GM18858 (cell line): ENCODE data around the gene CLDN9.
A peak's percentile ranks its signal among the peaks of the same experiment; 100 is the strongest.

Experiments used
- ATAC-seq: cut with Tn5 transposase; IDR thresholded peaks from one replicate; pipeline ENCODE4 v1.9.1; 2021; ENCODE audit not compliant: unreplicated experiment

CLDN9 gene

DNA sequence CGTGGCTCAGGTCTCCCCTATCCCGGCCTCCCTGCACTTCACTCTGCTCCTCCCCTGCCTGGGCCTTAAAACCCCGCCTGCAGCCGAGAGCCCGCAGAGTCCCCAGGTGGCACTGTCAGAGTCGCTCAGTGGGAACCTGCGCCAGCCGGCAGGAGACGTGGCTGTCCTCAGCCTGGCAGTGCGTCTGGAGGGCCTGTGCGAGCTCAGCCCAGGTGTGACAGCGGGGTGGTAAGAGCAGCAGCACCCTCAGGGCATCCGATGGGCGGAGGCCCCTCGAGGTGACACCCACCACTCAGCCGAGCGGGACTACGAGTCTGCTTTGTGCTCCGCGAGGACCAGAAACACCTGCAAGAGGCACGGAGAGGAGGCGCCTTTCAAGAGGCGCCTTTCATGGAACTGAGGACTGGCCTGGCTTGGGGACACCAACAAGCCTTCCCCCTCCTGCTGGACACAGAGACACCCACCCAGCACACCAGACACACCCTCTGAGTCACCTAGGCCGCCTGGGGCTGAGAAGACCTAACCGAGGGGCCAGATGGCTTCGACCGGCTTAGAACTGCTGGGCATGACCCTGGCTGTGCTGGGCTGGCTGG, at the start of gene CLDN9:
TSS of gene CLDN9 (plus strand) at position 96 of the 593 bp plus-strand sequence. CDS start at position 536, 440 bp downstream.
- no peak for ATAC-seq

DNA sequence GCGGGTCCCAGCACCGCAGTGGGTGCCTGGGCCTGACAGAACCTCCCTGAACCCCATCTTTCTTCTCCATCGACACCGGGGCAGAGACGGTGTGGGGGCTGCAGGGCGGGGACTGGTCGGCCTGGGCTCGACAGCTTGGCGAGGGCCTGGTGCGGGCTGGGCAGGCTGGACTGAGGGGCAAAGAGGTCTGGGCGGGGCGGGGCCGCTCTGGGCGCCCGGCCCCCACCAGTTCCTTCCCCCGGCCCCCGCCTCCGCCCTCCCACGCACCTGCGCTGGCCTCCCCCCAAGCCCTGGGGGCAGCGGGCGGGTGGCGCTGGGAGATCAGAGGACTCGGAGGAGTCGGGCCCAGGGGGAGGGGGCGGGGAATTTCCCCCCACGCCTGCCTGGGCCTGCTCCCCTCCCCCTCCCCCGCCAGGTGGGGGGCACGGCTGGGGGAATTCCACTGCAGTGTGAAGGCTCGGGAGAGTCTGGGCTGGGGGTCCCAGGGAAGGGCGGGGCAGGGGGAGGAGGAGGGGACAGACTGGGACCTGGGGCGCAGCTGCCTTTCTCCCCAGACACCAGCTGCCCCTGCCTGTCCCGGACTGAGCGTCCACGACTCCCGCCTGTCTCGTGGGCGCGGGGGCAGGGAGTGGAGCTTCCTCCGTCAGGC, 49.5 kb upstream of the CLDN9 start:
- ATAC-seq: no peak

DNA sequence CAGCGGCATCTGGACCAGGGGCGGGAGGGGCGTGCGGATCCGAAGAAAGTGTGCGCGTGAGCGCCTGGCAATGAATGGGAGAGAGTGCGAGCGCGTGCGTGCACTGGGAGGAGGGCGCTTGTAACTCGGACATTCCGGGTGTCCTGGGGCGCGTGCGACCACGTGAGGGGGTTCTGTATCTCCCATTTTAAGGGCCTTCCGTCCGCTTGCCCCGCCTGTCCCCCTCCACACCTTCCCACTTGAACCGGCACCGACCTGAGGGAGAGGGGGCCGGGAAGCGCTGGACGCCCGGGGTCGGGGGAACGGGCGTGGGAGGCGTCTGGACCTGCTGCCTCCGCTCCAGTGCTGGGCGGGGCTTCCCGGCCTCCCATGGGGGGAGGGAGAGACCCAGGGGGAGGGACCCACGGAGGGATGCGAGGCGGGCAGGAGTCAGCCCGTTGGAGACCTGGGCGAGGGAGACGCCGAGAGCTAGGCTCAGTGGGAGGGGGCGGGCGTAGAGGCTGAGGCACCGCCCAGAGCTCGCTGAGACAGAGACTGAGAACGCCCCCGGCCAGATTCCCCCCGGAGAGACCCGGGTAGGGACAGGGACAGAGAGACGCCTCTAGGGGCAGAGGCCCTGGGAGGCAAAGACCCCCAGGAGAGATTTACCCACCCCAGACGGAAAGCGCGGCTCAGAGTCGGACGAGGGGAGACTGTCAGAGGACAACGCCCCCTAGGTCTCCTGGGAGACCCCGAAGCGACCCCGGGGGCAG, 48.8 kb upstream of the CLDN9 start, which contains the start of gene KREMEN2:
TSS of gene KREMEN2 (plus strand) at position 553 of the 752 bp plus-strand sequence. CDS start 246 bp downstream, outside the sequence.
- ATAC-seq: no peak

DNA sequence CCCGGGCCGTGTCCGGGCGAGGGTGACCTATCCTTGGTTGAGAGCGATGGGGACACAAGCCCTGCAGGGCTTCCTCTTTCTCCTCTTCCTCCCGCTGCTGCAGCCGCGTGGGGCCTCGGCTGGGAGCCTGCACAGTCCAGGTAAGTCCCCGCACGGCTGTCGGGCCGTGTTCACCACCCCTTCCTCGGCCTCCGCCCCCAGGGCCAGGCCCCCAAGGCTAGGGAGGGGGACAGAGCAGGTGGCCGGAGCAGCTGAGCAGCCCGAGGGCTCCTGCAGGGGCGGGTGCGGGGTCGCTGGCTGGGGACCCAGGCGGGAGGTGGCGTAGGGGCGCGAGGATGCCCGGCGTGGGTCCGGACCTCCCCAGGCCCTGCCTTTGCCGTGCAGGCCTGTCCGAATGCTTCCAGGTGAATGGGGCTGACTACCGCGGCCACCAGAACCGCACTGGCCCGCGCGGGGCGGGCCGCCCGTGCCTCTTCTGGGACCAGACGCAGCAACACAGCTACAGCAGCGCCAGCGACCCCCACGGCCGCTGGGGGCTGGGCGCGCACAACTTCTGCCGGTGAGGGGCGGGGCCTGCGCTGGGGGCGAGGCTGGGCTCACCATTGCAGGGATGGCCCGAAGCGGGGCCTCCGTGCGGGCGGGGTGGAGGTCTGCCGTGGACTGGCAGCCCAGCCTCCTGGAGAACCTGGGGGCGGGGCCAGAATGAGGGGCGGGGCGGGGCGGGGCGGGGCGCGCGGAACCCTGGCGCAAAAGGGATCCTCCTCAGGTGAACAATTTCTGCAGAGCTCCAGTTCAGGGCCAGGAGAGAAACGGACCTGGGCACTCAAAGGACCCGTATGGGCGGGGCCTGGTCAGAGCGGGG, 48.0 kb upstream of the CLDN9 start:
- ATAC-seq: no peak

- ATAC-seq: no peak
These were observed 46.5 kb upstream of the CLDN9 start for GRCh38 chr16:2966043-2966807.

- ATAC-seq: no peak
These were observed 45.9 kb upstream of the CLDN9 start for GRCh38 chr16:2966808-2967191.

GRCh38 chr16:2967211-2967631, 45.5 kb upstream of the CLDN9 start:
- no peak for ATAC-seq

GRCh38 chr16:2967721-2968161, 45.0 kb upstream of the CLDN9 start:
- no peak for ATAC-seq

DNA sequence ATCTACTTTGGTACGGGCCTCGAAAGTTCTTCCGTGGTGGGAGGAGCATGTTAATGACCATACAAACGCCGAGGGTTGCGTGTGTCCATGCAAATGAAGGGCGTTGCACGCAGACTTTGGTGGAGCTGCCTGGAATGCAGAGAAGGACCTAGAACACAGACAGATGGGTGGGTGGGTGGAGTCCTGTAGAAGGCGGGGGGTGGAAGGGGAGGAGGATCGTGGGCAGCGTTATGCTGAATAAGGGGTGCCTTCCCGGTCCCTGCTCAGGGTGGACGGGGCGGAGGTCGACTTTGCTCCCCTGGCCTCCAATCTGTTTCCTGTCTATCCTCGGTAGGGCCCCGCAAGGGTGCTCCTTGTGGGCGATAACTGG, 44.4 kb upstream of the CLDN9 start:
- ATAC-seq: no peak

DNA sequence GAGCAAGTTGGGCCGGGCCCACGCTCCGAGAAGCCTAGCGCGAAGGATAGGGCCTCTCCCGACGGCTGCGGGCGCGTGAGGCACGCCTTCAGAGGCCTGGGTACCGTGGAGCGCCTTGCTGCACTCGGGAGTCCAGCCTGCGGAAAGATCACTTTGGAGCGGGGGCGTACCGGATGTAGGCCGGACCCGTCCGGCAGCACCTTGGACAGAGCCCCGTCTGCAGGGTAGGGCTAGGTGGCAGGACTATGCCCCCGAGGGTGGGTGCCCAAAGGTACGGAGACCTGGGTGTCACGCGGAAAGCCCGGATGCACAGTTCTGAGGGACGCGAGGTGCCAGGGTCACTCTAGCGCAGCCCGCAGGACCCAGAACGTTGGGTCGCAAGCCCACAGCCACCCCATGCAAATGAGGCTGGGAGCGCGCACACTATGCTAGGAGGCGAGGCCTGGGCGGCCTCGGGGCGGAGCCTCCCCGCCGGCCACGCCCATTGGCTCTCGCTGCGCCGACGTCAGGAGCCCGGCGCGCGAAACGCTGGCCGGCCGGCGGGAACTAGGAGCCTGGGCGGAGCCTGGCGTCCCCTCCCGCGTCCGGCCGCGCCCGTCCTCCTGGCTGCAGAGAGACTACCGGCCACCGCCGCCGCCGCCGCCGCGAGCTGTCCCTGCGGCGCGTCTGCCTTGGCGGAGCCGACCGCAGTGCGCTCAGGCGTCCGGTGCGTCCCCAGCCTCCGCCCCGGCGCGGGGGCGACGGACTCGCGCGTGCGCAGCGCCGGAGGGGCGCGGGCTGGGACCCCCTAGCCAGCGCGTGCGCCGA, 43.8 kb upstream of the CLDN9 start, which contains the start of gene PAQR4:
TSS of gene PAQR4 (plus strand) at position 611 of the 807 bp plus-strand sequence. CDS start 327 bp downstream, outside the sequence.
- ATAC-seq: peak; percentile 41

DNA sequence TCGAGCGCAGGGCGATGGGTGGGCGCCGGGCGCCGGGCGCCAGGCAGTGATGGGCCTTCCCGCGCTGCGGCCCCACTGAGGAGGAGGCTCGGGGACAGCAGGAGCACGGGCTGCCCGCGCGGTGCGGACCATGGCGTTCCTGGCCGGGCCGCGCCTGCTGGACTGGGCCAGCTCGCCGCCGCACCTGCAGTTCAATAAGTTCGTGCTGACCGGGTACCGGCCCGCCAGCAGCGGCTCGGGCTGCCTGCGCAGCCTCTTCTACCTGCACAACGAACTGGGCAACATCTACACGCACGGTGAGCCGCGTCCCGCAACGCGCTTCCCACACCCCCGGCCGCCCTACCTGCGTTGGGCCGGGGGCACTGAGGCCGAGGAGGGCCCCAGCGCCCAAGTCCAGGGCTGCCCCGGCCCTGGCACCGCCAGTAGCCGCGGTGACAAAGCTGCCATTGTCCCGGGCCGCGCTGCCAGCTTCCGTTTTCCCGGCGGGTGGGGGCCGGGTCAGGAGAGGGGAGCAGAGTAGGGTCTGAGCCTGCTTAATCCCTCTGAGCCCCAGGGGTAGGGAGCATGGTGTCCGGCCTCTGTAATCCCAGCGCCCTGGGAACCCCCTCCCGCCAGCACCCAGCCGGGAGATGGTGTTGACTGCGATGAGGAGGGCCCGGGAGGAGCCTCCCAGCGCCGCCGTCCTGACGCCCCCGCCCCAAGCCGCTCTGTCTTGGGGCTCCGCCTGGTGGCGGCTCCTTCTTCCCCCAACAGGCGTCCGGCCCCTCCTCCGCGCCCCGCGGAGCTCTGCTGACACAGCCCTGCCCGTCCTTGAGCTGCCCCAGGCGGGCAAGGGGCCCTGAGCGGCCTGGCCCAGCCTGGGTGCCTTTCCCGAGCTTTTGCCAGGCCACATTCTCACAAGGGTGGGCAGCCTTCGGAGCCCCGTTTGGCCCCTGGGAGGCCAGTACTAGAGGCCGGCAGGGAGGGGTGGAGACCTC, 42.9 kb upstream of the CLDN9 start:
- ATAC-seq: peak; percentile 5

DNA sequence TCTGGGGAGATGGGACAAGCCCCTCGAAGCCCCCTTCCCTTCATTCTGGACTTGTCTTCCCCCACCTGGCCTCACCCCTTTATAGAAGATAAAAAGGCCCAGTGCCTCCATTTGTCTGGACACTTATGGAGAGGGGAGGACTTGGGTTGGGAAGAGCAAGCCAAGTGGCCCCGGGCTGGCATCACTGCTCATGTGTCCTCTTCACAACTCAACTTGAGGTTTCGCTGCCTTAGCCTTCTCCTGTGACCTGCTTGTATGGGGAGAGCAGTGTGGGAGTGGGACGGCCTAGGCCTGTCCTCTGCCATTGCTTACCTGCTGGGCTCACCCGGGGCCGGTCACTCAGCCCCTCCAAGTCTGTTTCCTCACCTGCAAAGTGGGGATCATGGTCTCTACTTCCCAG, 42.2 kb upstream of the CLDN9 start:
- no peak for ATAC-seq

DNA sequence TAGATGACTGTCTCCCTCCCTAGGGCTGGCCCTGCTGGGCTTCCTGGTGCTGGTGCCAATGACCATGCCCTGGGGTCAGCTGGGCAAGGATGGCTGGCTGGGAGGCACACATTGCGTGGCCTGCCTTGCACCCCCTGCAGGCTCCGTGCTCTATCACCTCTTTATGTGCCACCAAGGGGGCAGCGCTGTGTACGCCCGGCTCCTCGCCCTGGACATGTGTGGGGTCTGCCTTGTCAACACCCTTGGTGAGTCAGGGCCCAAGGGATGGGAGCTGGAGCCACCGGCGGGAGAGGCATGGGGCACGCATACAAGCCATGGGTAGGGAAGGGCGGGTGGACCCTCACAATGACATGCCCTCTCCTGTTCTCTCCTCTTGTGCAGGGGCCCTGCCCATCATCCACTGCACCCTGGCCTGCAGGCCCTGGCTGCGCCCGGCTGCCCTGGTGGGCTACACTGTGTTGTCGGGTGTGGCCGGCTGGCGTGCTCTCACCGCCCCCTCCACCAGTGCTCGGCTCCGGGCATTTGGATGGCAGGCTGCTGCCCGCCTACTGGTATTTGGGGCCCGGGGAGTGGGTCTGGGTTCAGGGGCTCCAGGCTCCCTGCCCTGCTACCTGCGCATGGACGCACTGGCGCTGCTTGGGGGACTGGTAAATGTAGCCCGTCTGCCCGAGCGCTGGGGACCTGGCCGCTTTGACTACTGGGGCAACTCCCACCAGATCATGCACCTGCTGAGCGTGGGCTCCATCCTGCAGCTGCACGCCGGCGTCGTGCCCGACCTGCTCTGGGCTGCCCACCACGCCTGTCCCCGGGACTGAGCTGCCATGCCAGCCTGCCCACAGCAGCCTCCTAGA, 41.4 kb upstream of the CLDN9 start:
- ATAC-seq: no peak

DNA sequence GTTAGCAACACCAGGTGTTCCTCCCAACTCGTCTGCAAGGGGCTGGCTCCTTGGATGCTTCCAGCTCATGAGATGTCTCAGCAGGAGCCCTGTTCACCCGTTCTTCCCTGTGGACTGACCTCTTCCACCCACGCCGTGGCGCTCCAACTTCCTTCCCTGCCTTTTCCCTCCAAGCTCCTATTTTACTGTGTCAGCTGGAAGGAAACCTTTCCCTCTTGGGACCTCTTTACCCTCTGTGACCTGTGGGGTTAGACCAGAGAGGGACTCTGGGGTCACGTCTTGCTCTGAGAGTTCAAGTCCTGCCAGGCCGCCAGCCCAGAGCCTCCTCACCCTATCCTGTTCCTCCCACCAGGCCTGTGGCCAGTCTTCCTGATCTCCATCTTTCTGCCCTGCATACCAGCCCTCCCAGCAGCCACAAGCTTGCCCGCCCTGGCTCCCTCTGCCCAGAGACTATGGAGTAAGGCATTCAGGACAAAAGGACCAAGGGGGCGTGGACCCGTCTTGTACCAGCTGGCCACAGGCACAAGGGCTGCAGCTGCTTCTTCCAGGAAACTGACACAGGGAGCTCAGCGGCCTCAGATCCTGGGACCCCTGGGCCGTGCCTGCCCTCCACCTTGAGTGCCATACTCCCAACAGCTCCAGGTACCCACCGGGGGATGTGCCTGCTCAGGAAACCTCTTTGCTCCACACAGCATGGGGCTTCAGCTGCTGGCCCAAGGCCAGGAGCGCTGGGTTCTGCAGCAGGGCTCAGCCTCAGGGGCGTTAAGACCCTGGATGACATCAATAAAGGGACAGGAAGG, 40.5 kb upstream of the CLDN9 start:
- no peak for ATAC-seq

- ATAC-seq: no peak
These were observed 39.6 kb upstream of the CLDN9 start for GRCh38 chr16:2973093-2973492.

DNA sequence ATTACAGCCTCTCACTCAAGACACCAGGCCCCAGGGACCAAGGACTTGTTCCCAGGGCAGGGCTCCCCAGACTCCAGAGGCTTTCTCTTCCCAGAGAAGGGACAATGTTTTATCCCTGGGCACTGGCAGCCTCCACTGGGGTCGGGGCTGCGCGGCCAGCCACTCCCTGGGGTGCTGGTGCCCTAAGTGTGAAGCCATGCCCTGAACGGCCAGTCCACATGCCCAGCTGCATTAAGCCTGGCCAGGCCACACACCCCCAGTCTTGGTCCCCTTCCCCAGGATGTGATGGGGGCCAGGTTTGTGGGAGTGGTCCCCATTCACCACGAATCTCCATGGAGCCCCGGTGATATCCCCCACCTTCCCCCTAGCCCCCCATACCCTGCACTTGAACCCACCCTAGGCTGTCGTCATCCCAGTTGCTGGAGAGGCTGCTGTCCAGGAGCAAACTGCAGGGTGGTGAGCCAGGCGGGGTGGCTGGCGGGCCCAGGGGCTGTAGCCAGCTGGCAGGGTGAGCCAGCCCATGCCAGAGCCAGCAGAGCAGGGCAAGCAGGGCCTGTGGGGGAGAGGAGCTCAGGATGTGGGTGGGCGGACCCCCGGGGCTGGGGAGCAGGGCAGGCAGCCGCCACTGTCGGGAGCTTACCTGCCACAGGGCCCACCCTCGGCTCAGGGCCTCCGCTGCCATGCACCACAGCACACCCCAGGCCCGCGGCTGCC, 39.0 kb upstream of the CLDN9 start:
- no peak for ATAC-seq
